Dedifferentiated amniotic fluid mesenchymal stem cell (primary cell): ENCODE results near the gene SCUBE3.
A peak's percentile ranks its signal among the peaks of the same experiment; 100 is the strongest.

Experiments used
- DNase-seq: peaks from one replicate; pipeline ENCODE4 v3.0.0-alpha.2; 2016; ENCODE audit errors: extremely low spot score

The SCUBE3 gene

DNA sequence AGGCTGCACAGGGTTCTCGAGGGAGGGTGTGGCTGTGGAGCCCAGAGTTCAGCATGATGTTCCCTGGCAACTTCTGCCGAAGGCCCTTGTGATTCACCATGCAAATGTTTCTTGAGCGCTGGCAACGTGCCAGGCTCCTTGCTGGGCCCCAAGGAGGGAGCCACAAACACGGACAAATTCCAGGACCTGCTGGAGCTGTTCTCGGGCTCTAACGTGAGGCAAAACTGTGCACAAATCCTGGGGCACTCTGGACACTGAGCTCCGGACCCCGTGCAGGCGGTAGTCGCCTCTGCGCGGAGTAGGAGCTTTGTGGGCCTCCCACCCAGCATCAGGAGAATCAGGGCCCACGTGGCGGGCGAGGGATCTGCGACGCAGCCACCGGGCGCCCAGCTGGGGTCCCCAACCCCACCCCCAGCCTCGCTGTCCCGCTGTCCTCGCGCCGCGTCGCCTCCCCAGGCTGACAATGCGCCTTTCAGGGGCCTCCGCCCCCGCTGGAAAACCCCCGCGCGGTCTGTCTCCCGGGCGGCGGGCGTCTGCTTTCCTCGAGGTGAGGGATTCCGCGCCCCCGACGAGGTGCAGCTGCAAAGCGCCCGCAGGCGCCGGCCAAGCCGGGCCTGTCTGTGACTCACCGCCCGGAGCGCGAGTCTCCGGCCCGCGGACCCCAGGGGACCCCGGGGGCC is 31.7 kb upstream of the SCUBE3 start:
- DNase-seq, result peak; percentile 51

GRCh38 chr6:35183281-35183680 is 30.5 kb upstream of the SCUBE3 start:
- DNase-seq, result no peak

DNA sequence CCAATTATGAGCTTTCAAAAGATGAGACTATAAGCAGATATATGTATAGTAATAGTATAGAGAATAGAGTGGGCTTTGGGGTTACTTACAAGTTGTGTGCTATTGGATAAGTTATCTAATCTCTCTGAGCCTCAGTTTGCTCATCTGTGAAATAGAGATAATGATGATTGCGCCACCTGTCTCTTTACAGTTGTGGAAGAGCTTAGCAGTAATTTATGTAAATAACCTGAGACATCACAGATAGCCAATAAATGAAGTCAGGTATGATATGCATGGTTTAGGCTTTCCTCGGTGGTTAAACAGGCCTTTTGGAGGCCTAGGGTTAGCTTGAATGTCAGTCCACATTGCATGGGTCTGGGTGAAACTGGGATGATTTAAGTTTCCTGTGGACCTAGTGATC is 29.8 kb upstream of the SCUBE3 start:
- no peak for DNase-seq

- DNase-seq, result no peak
These were observed 29.0 kb upstream of the SCUBE3 start for GRCh38 chr6:35184580-35185301.

GRCh38 chr6:35185302-35185681 is 28.5 kb upstream of the SCUBE3 start:
- DNase-seq, result no peak

GRCh38 chr6:35185971-35186370 is 27.8 kb upstream of the SCUBE3 start:
- no peak for DNase-seq

- no peak for DNase-seq
These were observed 27.2 kb upstream of the SCUBE3 start for GRCh38 chr6:35186571-35186970.

- no peak for DNase-seq
These were observed 24.9 kb upstream of the SCUBE3 start for GRCh38 chr6:35188886-35189285.

- DNase-seq, result no peak
These were observed 23.4 kb upstream of the SCUBE3 start for GRCh38 chr6:35190306-35190705.

- no peak for DNase-seq
These were observed 21.9 kb upstream of the SCUBE3 start for GRCh38 chr6:35191889-35192288.

DNA sequence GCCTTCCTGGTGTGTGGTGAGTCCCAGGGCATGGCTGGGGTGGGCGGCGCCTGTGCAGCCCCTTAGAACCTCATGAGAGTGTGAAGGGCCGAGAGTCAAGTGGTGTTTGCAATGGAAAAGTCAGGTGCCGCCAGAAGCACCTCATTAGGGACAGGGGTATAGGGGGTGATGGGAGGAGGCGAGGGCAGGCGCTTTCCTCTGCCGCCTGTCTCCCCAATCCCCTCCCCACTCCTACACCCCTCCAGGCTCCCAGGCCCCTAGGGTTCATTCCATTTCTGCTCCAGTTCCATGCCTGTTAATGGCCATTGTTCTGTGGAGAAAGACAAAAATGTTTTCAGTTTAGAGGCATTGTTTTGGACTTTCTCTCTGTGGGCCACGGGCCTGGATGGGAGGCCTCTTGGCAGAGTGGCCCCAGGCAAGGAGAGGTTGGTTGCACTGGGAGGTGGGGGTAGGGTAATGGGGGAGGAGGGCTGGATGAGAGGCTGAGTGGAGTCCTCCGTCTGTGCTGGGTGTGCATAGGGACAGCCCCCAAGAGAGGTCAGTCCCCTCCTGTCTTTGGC is 21.4 kb upstream of the SCUBE3 start:
- no peak for DNase-seq

GRCh38 chr6:35194390-35194789 is 19.4 kb upstream of the SCUBE3 start:
- DNase-seq, result no peak

DNA sequence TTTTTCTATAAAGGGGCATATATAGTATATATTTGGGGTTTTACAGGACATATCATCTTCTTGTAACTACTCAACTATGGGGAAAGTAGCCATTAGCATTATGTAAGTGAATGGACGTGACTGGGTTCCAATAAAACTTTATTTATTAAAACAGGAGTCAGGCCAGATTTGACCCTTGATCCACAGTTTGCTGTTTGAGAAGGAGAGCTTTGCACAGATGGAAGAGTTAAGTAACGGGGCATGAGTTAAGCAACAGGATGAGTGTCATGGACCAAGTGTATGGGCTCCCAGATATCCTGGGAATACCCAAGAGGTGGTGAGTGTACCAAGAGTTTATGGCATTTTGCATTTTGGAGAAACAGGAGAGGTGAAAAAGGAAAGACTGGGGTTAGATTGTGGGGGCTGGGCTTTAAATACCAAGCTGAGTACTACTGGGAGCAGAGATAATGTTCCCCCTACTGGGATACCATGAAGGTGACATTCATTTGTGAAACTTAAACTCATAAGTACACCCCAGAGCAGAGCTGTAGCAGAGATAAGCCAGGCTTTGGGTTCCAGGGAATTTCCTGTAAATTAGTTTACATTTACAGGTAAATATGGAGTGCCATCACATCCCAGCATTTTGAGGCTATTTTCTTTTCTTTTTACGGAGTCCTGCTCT is 18.5 kb upstream of the SCUBE3 start:
- no peak for DNase-seq

DNA sequence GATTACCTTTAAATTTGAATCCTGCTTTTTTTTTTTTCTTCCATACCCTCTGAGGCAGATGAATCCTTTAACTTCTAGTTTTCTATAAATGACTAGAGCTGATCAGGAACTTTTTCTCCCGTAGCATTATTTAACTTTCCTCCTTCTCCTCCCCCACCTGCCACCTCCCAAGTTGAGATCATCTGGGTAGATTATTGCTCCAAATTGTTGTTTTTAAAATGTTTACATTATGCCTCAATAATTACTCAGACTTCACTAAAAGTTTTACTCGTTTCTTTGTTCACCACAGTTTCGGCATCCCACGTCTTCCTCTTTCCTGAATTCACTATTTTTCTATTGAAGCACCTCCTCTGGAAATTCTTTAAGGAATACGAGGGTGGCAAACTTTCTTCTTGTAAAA is 16.6 kb upstream of the SCUBE3 start:
- no peak for DNase-seq

DNA sequence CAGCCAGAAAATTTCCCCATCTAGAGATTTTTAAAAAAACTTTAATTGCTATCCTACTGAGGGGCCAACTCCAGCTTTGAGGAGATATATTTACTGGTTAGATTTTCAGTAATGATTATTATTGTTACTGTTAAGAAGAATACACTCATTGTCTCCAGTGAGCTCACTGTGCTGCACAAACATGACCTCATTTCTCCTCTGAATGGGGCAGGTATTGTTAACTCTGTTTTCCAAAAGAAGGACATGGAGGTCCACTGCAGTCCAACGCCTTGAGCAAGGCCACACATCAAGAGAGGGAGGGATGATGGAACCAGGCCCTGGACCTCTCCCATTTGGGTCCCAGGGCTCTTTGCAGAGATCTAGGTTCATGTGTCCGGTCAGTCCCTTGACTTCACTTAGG is 13.9 kb upstream of the SCUBE3 start:
- DNase-seq, result no peak

GRCh38 chr6:35202066-35202546 is 11.7 kb upstream of the SCUBE3 start:
- DNase-seq, result no peak

DNA sequence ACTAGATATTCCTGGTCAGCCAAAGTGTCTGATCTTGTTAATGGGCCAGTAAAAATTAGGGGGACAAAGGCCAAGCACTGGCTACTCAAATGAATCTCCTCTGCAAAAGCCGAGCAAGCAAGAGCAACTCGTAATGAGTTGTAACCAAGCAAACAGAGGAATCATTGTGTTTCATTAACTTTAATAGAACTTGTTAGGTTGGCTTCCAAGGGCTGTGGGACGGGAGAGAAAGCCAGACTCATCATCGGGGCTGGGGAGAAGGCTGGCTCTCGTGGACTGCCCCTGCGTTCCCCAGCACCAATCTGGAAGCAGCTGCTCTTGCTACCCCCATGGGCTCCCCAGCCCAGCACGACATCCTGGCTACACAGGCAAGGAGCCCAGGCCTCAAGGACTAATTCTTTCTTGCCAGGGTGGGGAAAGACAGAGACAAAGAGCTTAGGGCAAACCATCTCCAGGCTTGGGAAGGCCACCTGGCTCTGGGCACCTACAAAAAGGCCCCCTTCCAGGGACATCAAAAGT is 10.5 kb upstream of the SCUBE3 start:
- no peak for DNase-seq

- DNase-seq, result no peak
These were observed 10.1 kb upstream of the SCUBE3 start for GRCh38 chr6:35203680-35204079.

GRCh38 chr6:35206346-35206745 is 7.4 kb upstream of the SCUBE3 start:
- no peak for DNase-seq

- DNase-seq, result no peak
These were observed 5.3 kb upstream of the SCUBE3 start for GRCh38 chr6:35208419-35208818.

- DNase-seq, result no peak
These were observed 4.7 kb upstream of the SCUBE3 start for GRCh38 chr6:35209081-35209480.

- no peak for DNase-seq
These were observed 4.0 kb upstream of the SCUBE3 start for GRCh38 chr6:35209622-35210247.
